Kidney (tissue), 11 donors: ENCODE results near the gene NPY4R. TPM values are rescaled to one million over a fixed set of nuclear protein-coding genes. Genes with fewer than 3 reads are reported as not detected.
"Not testable (repeated sequence)": the region's sequence is repeated elsewhere in the genome, so short reads cannot be mapped to it uniquely, and the experiment has no call there.

Experiments used
- DNase-seq, 5 donors: peaks; one replicate each; pipeline ENCODE4 v3.0.0-alpha.2; 2013 to 2020
- FAIRE-seq: peaks from 2 replicates; lab custom pipeline; 2012; peaks lifted over from hg19 to GRCh38; lab: Jason Lieb, UNC
- H3K27ac ChIP-seq, 2 donors: one replicate each; pipeline ENCODE4 v1.7.0; 2013; ENCODE audit warnings: low read depth in 2 of 2, low read length in 2 of 2, inconsistent platforms in 1 of 2
- H3K27me3 ChIP-seq: one replicate; pipeline ENCODE4 v1.7.1; 2013; ENCODE audit warnings: low read length, inconsistent platforms; ENCODE audit not compliant: control insufficient read depth, insufficient read depth
- H3K36me3 ChIP-seq, 3 donors: one replicate each; pipeline versions ENCODE4 v1.7.0 to v1.7.1; 2013; ENCODE audit warnings: low read length in 3 of 3, control low read depth in 1 of 3, inconsistent platforms in 1 of 3; ENCODE audit not compliant: insufficient read depth in 3 of 3, control insufficient read depth in 2 of 3
- H3K4me1 ChIP-seq, 3 donors: one replicate each; pipeline versions ENCODE4 v1.7.0 to v1.7.1; 2013; ENCODE audit warnings: low read length in 3 of 3, inconsistent platforms in 1 of 3, low read depth in 1 of 3; ENCODE audit not compliant: control insufficient read depth in 2 of 3, insufficient read depth in 2 of 3
- H3K4me3 ChIP-seq, 3 donors: one replicate each; pipeline versions ENCODE4 v1.7.0 to v1.8.1; 2013; ENCODE audit warnings: low read length in 3 of 3, control low read depth in 1 of 3, inconsistent platforms in 1 of 3
- H3K9ac ChIP-seq, 3 donors: one replicate each; pipeline versions ENCODE4 v1.7.0 to v1.7.1; 2013; ENCODE audit warnings: low read length in 3 of 3, control low read depth in 1 of 3, inconsistent platforms in 1 of 3
- H3K9me3 ChIP-seq, 3 donors: one replicate each; pipeline versions ENCODE4 v1.7.0 to v1.7.1; 2013; ENCODE audit warnings: low read length in 3 of 3, control low read depth in 1 of 3, inconsistent platforms in 1 of 3; ENCODE audit not compliant: control insufficient read depth in 2 of 3, insufficient read depth in 1 of 3
- intact Hi-C: fragments of 100-400 bp; cut with DNase I; formaldehyde crosslinking; loops from one replicate; pipeline ENCODE4 v1.11.1; 2022
- polyA plus RNA-seq: library from polyadenylated mRNA; stranded (reverse); fragments of 350-450 nt; fragmentation: Illumina TruSeq; extraction: RNeasy Lipid Tissue Mini Kit (QIAGEN cat#74804); gene quantifications from one replicate; pipeline ENCODE4 v1.2.3, GENCODE V29; 2014; ENCODE audit warnings: low read depth, low replicate concordance; ENCODE audit not compliant: insufficient read depth
- total RNA-seq: library from RNA; stranded (reverse); fragmentation: NEBNext Ultra II Directional; extraction: Animal tissue kit (Norgen Biotek cat#: 25700); gene quantifications from one replicate; pipeline ENCODE4 v1.2.1, GENCODE V29; 2021
- donor health status: control.
- donor health status: control.
- donor health status: DM: yes; HTN: yes; CAD: no.
- donor health status: Normal renal cell carcinoma (clear cell type).

Gene NPY4R
- total and polyA plus RNA-seq, 2 donors from 2014 or later: not detected

DNA sequence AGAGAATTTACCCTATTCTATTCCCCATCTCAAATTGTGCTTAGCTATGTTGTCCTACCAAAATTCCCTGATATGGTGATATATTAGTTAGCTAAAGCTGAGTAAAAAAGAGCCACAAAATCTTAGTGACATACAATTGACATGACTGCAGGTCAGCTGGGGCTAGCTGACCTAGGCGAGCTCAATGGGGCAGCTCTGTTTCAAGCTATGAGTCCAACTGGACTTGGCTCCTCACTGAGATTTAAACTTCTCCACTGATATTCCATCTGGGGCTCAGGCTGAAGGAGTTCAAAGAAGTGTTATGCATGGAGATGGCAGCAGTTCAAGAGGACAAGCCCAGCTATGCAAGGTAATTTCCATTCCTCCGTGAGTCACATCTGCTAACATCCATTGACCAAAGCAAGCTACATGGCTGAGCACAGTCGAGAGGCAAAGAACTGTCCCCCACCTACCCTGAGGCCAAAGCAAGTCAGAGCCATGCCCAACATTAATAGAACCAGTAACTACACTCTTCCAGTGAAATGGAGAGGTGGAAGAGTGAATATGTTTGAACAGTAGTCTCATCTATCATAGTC, 9.1 kb upstream of the NPY4R start:
- intact Hi-C loops, FAIRE-seq: not testable (repeated sequence)

DNA sequence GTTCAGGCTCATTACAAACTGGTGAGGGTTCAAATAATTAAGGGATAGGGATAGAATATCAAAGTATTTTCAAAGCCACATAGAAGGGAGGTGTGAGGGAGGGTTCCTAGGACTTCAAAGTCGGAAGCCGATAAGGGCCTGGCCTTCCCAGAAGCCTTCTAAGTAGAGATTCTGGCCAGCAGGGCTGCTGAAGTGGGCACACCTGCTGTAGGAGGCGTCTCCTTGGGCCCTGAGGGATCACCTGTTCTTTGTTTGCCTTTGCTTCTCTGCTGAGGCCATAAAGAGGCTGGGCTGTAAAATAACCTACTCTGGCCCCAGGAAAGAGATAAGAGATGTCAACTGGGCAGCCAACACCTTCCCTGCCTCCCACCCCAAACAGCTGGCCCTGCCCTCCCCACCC, 8.0 kb upstream of the NPY4R start:
- H3K4me1 ChIP-seq, H3K4me3 ChIP-seq, intact Hi-C loops, H3K36me3 ChIP-seq, H3K27ac ChIP-seq, H3K9me3 ChIP-seq, FAIRE-seq, H3K27me3 ChIP-seq, H3K9ac ChIP-seq, DNase-seq: not testable (repeated sequence)

More for the DNA sequence above, 9.1 kb upstream of the NPY4R start:
- H3K4me1 ChIP-seq, H3K9me3 ChIP-seq, H3K36me3 ChIP-seq, H3K4me3 ChIP-seq, DNase-seq, H3K9ac ChIP-seq, H3K27ac ChIP-seq, H3K27me3 ChIP-seq: not testable (repeated sequence)

DNA sequence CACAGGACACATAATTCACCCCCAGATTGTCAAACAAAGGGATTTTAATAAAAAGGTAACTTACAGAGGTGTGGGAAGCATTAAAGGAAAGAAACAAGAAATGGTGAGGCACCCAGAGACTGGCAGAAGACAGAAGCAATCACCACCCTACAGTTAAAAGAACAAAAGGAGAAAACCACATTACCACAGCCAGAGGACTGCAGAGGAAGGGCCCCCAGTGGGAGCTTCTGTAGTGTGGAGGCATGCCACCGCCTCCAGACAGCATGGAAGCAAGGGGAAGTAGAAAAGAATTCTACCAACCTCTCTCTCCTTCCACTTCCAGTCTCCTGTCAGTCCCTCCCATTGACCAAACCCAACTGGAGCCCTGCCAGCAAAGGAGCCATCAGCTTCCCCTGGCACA, 4.4 kb upstream of the NPY4R start:
- H3K36me3 ChIP-seq, H3K4me1 ChIP-seq, DNase-seq, H3K9me3 ChIP-seq, H3K9ac ChIP-seq, FAIRE-seq, H3K27me3 ChIP-seq, H3K27ac ChIP-seq, intact Hi-C loops, H3K4me3 ChIP-seq: not testable (repeated sequence)

DNA sequence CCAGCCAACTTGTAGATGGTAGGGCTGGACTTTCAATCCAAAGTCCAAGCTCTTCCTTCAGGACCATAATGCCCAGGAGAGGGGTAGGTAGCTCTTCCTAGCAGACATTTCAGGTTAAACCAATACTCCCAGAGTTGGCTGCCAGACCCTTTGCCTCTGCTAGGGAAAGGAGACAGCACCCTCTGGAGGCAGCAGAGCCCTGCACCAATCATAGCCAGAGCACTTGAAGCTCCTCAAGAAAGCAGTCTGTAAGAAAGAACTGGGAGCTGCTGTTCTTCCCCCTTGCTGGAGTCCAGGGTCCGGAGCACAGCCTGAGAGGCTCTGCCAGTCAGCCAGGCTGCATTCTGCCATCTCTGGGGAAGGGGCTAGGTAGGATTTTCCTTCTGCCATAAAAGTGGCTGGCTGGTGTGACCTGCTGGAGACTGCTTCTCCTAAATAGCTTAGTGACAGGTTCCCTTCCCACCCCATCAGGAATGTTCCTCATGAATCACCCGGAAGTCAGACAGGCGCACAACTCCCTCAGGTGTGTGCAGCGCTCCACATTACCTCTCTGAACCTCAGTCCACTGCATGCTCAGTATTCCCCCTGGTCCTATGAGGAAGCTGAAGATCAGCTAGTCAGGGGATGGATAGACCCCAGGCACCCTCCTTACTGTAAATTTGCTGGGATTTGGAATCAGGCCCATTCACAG, 2.5 kb upstream of the NPY4R start:
- H3K4me1 ChIP-seq, H3K9me3 ChIP-seq, H3K27me3 ChIP-seq, DNase-seq, H3K4me3 ChIP-seq, H3K27ac ChIP-seq, H3K9ac ChIP-seq, intact Hi-C loops, FAIRE-seq, H3K36me3 ChIP-seq: not testable (repeated sequence)

DNA sequence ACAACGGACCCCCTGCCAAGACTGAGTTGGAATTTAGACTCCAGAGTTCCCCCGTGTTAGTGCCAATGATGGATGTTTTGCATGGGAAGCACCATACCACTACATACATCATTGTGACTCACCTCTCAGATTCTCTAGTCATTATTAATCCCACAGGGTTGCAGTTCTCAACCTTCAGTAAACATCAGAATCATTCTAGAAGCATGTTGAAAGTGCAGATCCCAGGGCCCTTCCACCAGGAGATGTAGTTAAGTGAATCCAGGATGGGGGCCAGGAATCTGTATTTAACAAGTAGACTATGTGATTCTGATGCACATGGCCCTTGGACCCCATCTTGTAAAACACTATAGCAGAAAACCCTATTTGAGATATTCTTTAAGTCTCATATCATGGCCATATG, 2.1 kb downstream of the NPY4R start:
- H3K27ac ChIP-seq, FAIRE-seq, H3K36me3 ChIP-seq, H3K4me3 ChIP-seq, H3K27me3 ChIP-seq, DNase-seq, H3K4me1 ChIP-seq, H3K9ac ChIP-seq, intact Hi-C loops, H3K9me3 ChIP-seq: not testable (repeated sequence)

DNA sequence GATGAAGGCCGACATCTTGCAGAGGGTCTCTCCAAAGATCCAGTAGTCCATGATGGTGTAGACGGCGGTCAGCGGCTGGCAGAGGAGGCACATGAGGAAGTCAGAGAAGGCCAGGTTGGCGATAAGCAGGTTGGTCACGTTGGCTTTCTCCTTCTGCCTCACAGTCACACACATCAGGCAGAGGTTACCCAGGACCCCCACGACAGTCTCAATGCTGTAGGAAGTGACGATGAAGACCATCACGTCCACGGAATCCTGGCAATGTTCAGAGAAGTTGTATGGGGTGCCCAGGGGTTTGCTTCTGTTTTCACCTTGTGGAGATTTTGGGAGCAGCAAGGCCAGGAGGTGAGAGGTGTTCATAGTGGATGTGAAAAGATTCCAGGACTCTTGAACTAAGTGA, 3.5 kb downstream of the NPY4R start:
- H3K4me1 ChIP-seq, H3K9ac ChIP-seq, H3K4me3 ChIP-seq, H3K27me3 ChIP-seq, H3K9me3 ChIP-seq, H3K27ac ChIP-seq, intact Hi-C loops, FAIRE-seq, H3K36me3 ChIP-seq: not testable (repeated sequence)
- DNase-seq: peak in 1 of 5 donors; percentile 19

DNA sequence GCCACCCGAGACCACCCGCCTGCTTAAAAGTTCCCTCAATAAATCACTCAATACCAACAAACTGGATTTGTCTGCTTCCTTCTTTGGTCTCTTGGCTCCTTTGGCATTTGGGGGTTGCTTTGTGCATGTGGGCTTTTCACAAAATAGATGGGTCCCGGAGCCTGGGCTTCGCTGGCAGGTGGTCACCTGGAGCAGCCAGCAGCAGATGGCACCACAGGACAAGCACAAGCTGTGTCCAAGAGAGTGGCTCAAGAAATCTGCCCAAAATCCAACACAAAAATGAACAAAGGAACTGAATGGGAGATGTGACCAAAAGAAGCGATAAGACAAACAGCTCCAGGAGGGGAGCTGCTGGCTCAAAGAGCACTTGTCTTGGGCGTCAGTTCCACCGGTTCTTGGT, 6.2 kb downstream of the NPY4R start:
- H3K4me1 ChIP-seq, DNase-seq, H3K9ac ChIP-seq, H3K27ac ChIP-seq, H3K36me3 ChIP-seq, intact Hi-C loops, H3K9me3 ChIP-seq, H3K27me3 ChIP-seq, H3K4me3 ChIP-seq, FAIRE-seq: not testable (repeated sequence)

DNA sequence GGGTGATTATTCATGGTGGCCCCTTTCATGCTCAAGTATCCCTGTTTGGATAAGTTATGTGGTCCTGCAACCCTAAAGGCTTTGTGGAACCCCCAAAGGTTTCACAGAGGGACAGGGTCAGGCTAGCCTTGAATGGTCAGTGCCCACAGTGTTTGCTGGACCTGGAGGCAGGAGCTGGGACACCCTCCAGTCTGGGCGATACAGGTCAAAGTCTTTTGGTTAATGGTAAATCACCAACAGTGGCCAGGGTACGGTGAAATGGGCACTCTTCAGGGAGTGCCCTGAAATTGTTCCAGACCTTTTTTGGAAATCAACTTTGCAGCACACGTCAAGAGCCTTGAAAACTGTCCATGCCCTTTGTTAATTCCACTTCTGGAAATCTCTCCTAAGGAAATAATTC, 8.7 kb downstream of the NPY4R start:
- H3K4me3 ChIP-seq, intact Hi-C loops, DNase-seq, FAIRE-seq, H3K9me3 ChIP-seq, H3K27me3 ChIP-seq, H3K4me1 ChIP-seq, H3K27ac ChIP-seq, H3K9ac ChIP-seq, H3K36me3 ChIP-seq: not testable (repeated sequence)
